ENCODE results near the gene PBX4.

The PBX4 gene

DNA sequence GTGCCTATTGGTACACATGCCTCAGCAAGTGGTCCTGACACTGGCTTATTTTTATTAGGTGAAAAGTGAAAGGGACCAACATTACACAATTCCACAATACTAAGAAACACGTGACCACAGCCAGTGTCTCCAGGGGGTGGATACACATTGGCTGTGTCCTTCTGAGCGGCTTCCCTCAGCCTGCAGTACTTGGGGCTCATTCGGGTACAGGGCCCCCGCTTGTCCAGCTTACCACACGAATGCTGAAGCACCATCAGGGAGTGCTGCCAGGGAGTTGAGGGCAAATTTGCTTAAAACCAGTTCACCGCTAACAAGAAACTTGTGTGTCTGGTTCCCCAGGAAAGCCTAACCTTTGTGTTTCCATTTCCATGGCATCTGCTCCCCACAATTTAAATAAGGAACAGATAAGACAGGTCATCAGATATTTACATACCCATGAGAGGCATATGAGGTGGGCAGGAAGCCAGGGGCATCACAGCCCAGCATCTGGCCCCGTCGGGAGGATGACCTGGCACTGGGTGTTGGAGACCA, 23.3 kb downstream of the PBX4 start:
- no peak overlapping the region for H3K27ac ChIP-seq (replicated peaks)
- no peak overlapping the region for H3K4me3 ChIP-seq (replicated peaks; ENCODE audit: insufficient read depth, low read length)
- no peak for DNase-seq (ENCODE audit: low read depth in 1 of 2, low spot score in 1 of 2)
- H3K27me3 ChIP-seq (ENCODE audit: insufficient read depth, poor library complexity, severe bottlenecking): no peaks in the 10 kb centered on the region
- TF ChIP-seq CTCF (IDR thresholded peaks at IDR 0.05; ENCODE audit: insufficient read depth, low read length) (no peak), POLR2AphosphoS5 (IDR thresholded peaks at IDR 0.05; ENCODE audit: low read depth) (no peak), GABPA (IDR thresholded peaks at IDR 0.05; ENCODE audit: low read depth) (no peak), SPI1 (IDR thresholded peaks at IDR 0.05; ENCODE audit: borderline replicate concordance, low read depth) (no peak)
- TF ChIP-seq, protein P1, sequence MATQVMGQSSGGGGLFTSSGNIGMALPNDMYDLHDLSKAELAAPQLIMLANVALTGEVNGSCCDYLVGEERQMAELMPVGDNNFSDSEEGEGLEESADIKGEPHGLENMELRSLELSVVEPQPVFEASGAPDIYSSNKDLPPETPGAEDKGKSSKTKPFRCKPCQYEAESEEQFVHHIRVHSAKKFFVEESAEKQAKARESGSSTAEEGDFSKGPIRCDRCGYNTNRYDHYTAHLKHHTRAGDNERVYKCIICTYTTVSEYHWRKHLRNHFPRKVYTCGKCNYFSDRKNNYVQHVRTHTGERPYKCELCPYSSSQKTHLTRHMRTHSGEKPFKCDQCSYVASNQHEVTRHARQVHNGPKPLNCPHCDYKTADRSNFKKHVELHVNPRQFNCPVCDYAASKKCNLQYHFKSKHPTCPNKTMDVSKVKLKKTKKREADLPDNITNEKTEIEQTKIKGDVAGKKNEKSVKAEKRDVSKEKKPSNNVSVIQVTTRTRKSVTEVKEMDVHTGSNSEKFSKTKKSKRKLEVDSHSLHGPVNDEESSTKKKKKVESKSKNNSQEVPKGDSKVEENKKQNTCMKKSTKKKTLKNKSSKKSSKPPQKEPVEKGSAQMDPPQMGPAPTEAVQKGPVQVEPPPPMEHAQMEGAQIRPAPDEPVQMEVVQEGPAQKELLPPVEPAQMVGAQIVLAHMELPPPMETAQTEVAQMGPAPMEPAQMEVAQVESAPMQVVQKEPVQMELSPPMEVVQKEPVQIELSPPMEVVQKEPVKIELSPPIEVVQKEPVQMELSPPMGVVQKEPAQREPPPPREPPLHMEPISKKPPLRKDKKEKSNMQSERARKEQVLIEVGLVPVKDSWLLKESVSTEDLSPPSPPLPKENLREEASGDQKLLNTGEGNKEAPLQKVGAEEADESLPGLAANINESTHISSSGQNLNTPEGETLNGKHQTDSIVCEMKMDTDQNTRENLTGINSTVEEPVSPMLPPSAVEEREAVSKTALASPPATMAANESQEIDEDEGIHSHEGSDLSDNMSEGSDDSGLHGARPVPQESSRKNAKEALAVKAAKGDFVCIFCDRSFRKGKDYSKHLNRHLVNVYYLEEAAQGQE (IDR thresholded peaks at IDR 0.05; ENCODE audit: insufficient replicate concordance, low read depth): no peak

GRCh38 chr19:19594381-19594780, 24.1 kb downstream of the PBX4 start:
- no peak overlapping the region for H3K4me3 ChIP-seq (replicated peaks; ENCODE audit: insufficient read depth, low read length)
- TF ChIP-seq GABPA (IDR thresholded peaks at IDR 0.05; ENCODE audit: low read depth) (no peak), POLR2AphosphoS5 (IDR thresholded peaks at IDR 0.05; ENCODE audit: low read depth) (no peak), SPI1 (IDR thresholded peaks at IDR 0.05; ENCODE audit: borderline replicate concordance, low read depth) (no peak)
- H3K27ac ChIP-seq (replicated peaks): no peak overlapping the region
- no peaks in the 10 kb centered on the region for H3K27me3 ChIP-seq (ENCODE audit: insufficient read depth, poor library complexity, severe bottlenecking)
- DNase-seq (ENCODE audit: low read depth in 1 of 2, low spot score in 1 of 2): no peak

DNA sequence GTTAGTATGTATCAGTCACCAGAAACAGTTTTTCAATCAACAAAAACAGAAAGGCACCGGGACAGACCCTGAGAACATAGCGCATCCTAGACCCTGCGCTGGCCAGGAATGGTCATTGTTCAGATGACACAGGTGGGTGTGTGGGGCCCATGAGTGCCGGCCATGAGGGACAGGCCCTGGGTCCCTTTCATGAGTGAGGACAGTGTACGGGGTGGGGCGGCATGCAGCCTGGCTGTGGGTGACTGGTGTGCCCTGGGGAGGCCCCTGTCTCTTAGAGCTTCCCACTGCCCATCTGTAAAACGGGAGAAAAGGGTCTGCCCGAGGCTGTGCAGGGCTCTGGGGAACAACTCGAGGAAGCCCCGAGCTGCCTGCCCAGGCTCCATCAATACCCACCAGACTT, 25.8 kb downstream of the PBX4 start:
- TF ChIP-seq SPI1 (IDR thresholded peaks at IDR 0.05; ENCODE audit: borderline replicate concordance, low read depth): no peak
- no peak for TF ChIP-seq POLR2AphosphoS5 (IDR thresholded peaks at IDR 0.05; ENCODE audit: low read depth)
- TF ChIP-seq, protein P1 (IDR thresholded peaks at IDR 0.05; ENCODE audit: insufficient replicate concordance, low read depth): no peak
- no peak for TF ChIP-seq GABPA (IDR thresholded peaks at IDR 0.05; ENCODE audit: low read depth)
- TF ChIP-seq CTCF (IDR thresholded peaks at IDR 0.05; ENCODE audit: insufficient read depth, low read length): no peak
- Histone ChIP-seq H3K4me3 (replicated peaks; ENCODE audit: insufficient read depth, low read length) (no peak overlapping the region), H3K27me3 (ENCODE audit: insufficient read depth, poor library complexity, severe bottlenecking) (no peaks in the 10 kb centered on the region), H3K27ac (replicated peaks) (no peak overlapping the region)
- no peak for DNase-seq (ENCODE audit: low read depth in 1 of 2, low spot score in 1 of 2)

- no peaks in the 10 kb centered on the region for H3K27me3 ChIP-seq (ENCODE audit: insufficient read depth, poor library complexity, severe bottlenecking)
- DNase-seq (ENCODE audit: low read depth in 1 of 2, low spot score in 1 of 2): peak; percentile 76 to 80
- no peak overlapping the region for H3K4me3 ChIP-seq (replicated peaks; ENCODE audit: insufficient read depth, low read length)
- peak overlapping the region; percentile 51 for H3K27ac ChIP-seq (replicated peaks)
- TF ChIP-seq SPI1 (IDR thresholded peaks at IDR 0.05; ENCODE audit: borderline replicate concordance, low read depth) (no peak), POLR2AphosphoS5 (IDR thresholded peaks at IDR 0.05; ENCODE audit: low read depth) (no peak)
- TF ChIP-seq, protein P1 (IDR thresholded peaks at IDR 0.05; ENCODE audit: insufficient replicate concordance, low read depth): no peak
Measured at GRCh38 chr19:19591133-19591825, 27.2 kb downstream of the PBX4 start.
